Measurements from ENCODE around the gene PUS1. TPM values are rescaled to one million over a fixed set of nuclear protein-coding genes. Genes with fewer than 3 reads are reported as not detected.

Gene PUS1
- total and polyA plus RNA-seq, 2 donors from 2014 or later = 16.1 to 28.8 TPM

DNA sequence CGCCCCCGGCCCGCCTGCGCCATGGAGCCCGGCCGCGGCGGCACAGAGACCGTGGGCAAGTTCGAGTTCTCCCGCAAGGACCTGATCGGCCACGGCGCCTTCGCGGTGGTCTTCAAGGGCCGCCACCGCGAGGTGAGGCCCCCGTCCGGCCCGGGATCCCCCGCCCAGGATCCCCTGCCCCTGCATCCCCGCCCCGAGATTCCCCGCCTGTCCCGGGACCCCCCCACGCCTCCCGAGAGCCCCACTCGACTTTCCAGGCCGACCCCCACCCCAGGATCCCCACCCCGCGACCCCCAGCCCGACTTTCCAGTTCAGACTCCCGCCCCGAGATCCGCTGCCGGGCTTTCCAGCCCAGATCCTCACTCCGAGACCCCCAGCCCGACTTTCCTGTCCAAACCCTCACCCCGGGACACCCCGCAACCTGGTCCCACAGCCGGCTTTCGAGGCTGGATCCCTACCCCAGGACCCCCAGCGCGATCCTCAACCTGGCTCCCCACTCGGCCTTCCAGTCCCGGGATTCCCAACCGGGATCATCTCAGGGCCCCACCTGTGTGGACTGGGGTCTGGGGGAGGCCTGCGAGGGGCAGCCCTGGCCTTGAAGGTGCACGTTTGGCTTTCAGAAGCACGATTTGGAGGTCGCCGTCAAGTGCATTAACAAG lies 34.0 kb upstream of the PUS1 start:
- H3K4me3 ChIP-seq (ENCODE audit: low read length in 3 of 3) = peak overlapping the region; percentile 31 to 75 (median 52)
- intact Hi-C loops (cut with DNase I) = no loop called here
- H3K27me3 ChIP-seq (ENCODE audit: control insufficient read depth, insufficient read depth, low read length) = no peaks in the 10 kb centered on the region
- peak in 4 of 5 donors; percentile 8 to 85 (median 49) for DNase-seq
- H3K9ac ChIP-seq (ENCODE audit: low read length in 3 of 3) = peak overlapping the region; percentile 10 to 78 (median 12)
- H3K9me3 ChIP-seq (ENCODE audit: control insufficient read depth in 2 of 3, insufficient read depth in 1 of 3, low read length in 3 of 3) = no peaks in the 10 kb centered on the region
- H3K4me1 ChIP-seq (ENCODE audit: control insufficient read depth in 2 of 3, insufficient read depth in 2 of 3, low read depth in 1 of 3, low read length in 3 of 3) = peaks cover 0 to 16% (median 9%) of the 10 kb centered on the region in 3 donors
- FAIRE-seq = no peak
- H3K27ac ChIP-seq (ENCODE audit: low read depth in 2 of 2, low read length in 2 of 2) = peak overlapping the region; percentile 86 to 97
- peaks cover 0 to 2% (median 0%) of the 10 kb centered on the region in 3 donors for H3K36me3 ChIP-seq (ENCODE audit: control insufficient read depth in 2 of 3, insufficient read depth in 3 of 3, low read length in 3 of 3)
- TF ChIP-seq, protein P1, sequence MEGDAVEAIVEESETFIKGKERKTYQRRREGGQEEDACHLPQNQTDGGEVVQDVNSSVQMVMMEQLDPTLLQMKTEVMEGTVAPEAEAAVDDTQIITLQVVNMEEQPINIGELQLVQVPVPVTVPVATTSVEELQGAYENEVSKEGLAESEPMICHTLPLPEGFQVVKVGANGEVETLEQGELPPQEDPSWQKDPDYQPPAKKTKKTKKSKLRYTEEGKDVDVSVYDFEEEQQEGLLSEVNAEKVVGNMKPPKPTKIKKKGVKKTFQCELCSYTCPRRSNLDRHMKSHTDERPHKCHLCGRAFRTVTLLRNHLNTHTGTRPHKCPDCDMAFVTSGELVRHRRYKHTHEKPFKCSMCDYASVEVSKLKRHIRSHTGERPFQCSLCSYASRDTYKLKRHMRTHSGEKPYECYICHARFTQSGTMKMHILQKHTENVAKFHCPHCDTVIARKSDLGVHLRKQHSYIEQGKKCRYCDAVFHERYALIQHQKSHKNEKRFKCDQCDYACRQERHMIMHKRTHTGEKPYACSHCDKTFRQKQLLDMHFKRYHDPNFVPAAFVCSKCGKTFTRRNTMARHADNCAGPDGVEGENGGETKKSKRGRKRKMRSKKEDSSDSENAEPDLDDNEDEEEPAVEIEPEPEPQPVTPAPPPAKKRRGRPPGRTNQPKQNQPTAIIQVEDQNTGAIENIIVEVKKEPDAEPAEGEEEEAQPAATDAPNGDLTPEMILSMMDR (IDR thresholded peaks at IDR 0.05; ENCODE audit: borderline replicate concordance, extremely low read depth, insufficient read depth) = no peak

DNA sequence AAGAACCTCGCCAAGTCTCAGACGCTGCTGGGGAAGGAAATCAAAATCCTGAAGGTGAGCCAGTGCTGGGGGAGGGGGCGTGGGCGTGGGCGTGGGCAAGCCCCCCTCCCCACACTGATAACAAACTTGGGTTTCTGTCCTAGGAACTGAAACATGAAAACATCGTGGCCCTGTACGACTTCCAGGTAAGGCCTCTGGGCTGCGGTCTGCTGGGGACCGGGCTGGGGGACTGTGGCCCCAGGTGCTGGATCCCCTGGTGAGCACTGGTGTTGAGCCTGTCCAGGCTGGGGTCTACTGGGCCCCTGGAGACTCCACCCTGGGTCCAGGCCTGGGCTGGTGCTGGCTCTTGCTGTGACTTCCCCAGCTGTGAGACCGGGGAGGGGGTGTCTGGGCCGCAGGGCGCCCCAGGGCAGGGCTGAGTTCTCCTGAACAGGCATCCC lies 33.4 kb upstream of the PUS1 start:
- Histone ChIP-seq H3K27ac (ENCODE audit: low read depth in 2 of 2, low read length in 2 of 2) (peak overlapping the region; percentile 97 to 99), H3K36me3 (ENCODE audit: control insufficient read depth in 2 of 3, insufficient read depth in 3 of 3, low read length in 3 of 3) (peaks cover 0 to 2% (median 0%) of the 10 kb centered on the region in 3 donors), H3K9me3 (ENCODE audit: control insufficient read depth in 2 of 3, insufficient read depth in 1 of 3, low read length in 3 of 3) (no peaks in the 10 kb centered on the region), H3K27me3 (ENCODE audit: control insufficient read depth, insufficient read depth, low read length) (no peaks in the 10 kb centered on the region), H3K4me3 (ENCODE audit: low read length in 3 of 3) (peak overlapping the region; percentile 31 to 75 (median 52)), H3K9ac (ENCODE audit: low read length in 3 of 3) (peak overlapping the region; percentile 10 to 78 (median 12)), H3K4me1 (ENCODE audit: control insufficient read depth in 2 of 3, insufficient read depth in 2 of 3, low read depth in 1 of 3, low read length in 3 of 3) (peaks cover 0 to 16% (median 9%) of the 10 kb centered on the region in 3 donors)
- DNase-seq = no peak
- intact Hi-C loops (cut with DNase I) = no loop called here
- FAIRE-seq = no peak
- TF ChIP-seq, protein P1 (IDR thresholded peaks at IDR 0.05; ENCODE audit: borderline replicate concordance, extremely low read depth, insufficient read depth) = no peak

DNA sequence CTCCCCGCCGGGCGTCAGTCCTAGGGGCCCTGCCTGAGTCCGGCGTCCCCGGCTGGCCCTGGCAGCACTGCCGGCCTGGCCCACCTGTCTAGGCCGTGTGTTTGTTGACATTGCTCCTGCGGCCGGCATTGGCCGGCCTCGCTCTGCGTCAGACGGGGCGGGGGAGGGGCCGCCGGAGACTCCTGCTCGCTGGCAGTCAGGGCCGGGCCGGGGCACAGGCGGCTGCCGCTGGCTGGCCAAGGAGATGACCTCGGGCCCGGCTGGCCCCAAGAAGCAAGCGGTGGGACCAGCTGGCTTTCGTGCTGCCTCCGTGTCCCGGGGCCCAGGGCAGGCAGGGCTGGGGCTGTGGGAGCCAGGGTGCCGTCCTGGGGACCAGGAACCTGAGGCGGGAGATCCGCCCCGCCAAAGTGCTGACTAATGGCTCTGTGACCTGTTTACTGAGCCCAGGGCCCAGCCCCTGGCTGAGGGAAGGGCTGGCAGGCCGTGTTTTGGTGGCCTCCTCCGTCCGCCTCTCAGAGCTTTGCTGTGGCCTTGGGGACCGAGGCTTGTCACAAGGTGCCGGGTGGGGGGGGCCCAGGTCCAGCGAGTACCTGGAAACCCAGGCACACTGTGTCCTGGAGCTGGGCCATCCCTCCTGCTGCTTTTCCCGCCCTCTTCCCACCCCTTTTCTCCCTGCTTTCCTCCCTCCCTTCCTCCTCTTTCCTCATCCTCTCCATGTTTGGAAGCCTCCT lies 32.8 kb upstream of the PUS1 start:
- intact Hi-C loops (cut with DNase I) = no loop called here
- H3K4me1 ChIP-seq (ENCODE audit: control insufficient read depth in 2 of 3, insufficient read depth in 2 of 3, low read depth in 1 of 3, low read length in 3 of 3) = peaks cover 0 to 16% (median 9%) of the 10 kb centered on the region in 3 donors
- no peak for FAIRE-seq

More for the DNA sequence above, 32.8 kb upstream of the PUS1 start:
- H3K27me3 ChIP-seq (ENCODE audit: control insufficient read depth, insufficient read depth, low read length) = no peaks in the 10 kb centered on the region
- peak overlapping the region in 2 of 3 donors; percentile 52 to 75 for H3K4me3 ChIP-seq (ENCODE audit: low read length in 3 of 3)
- peaks cover 0 to 2% (median 0%) of the 10 kb centered on the region in 3 donors for H3K36me3 ChIP-seq (ENCODE audit: control insufficient read depth in 2 of 3, insufficient read depth in 3 of 3, low read length in 3 of 3)
- TF ChIP-seq, protein P1 (IDR thresholded peaks at IDR 0.05; ENCODE audit: borderline replicate concordance, extremely low read depth, insufficient read depth) = no peak
- no peaks in the 10 kb centered on the region for H3K9me3 ChIP-seq (ENCODE audit: control insufficient read depth in 2 of 3, insufficient read depth in 1 of 3, low read length in 3 of 3)
- peak overlapping the region; percentile 97 to 99 for H3K27ac ChIP-seq (ENCODE audit: low read depth in 2 of 2, low read length in 2 of 2)
- H3K9ac ChIP-seq (ENCODE audit: low read length in 3 of 3) = peak overlapping the region in 2 of 3 donors; percentile 58 to 78
- peak; percentile 89 to 97 (median 92) for DNase-seq

Data from kidney (tissue), 14 donors.